ENCODE data around the gene WASF3. TPM values are rescaled to one million over a fixed set of nuclear protein-coding genes. Genes with fewer than 3 reads are reported as not detected.
A peak's percentile ranks its signal among the peaks of the same experiment; 100 is the strongest.

The WASF3 gene
- total and polyA plus RNA-seq, 2 of the 13 experiments (the other 11 are each of a cell fraction or from before 2014, with no cell fraction given): 10.4 to 17.2 TPM

DNA sequence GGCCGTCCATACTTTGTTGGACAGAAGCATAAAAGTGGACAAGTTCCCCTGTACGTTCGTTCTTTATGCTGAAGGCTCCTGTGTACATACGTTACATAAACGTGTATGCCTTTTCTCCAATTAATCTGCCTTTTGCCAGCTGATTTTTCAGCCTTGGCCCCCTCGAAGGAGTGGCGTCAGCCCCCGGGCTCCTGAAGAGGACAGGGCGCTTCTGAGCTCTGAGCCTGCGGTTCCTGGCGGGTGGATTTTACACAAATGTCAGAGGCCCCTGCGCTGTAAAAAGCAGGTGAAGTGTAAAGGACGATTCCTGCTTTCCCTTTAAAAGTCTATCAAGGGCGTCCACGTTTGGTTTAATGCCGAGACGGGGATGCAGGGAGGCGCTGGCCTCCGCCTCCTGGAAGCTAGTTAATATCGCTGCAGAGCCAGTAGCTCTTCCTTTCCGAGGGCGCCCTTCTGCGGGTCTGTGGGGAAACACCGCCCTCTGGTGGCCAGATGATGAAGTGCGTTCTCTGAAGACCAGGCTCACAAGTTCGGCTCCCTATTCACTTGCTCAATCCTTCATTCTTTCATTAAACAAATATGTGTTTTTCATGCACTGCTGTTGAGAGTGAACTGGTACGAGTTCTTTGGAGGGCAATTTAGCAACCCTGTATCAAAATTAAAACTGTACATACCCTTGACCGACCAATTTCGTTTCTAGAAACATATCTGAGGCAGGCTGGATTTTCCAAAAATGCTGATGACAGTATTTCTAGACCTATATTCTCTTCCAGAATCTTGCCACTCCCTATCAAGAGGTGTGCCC, 141.1 kb downstream of the WASF3 start (continued):
- TF ChIP-seq MAFK (conservative IDR thresholded peaks at IDR 0.05 in 1 of 2, IDR thresholded peaks at IDR 0.05 in 1 of 2; ENCODE audit: low read length in 2 of 2): peak; percentile 62 to 81; a peak in 3 of 4 replicates
- no peak for TF ChIP-seq BCL6 (CRISPR knock-in tag; IDR thresholded peaks at IDR 0.05)
- no peak for TF ChIP-seq PBX2 (CRISPR knock-in tag; IDR thresholded peaks at IDR 0.05)
- no peak for TF ChIP-seq ZNF607 (CRISPR knock-in tag; IDR thresholded peaks at IDR 0.05; ENCODE audit: borderline replicate concordance)
- no peak for TF ChIP-seq TIGD3 (CRISPR knock-in tag; IDR thresholded peaks at IDR 0.05; ENCODE audit: borderline replicate concordance)
- peak; percentile 17; the same call in 1 of the 2 replicates for TF ChIP-seq SALL1 (CRISPR knock-in tag; IDR thresholded peaks at IDR 0.05)
- no peak for TF ChIP-seq ZNF317 (CRISPR knock-in tag; IDR thresholded peaks at IDR 0.05)
- TF ChIP-seq ZNF562 (CRISPR knock-in tag; IDR thresholded peaks at IDR 0.05; ENCODE audit: borderline replicate concordance): no peak
- TF ChIP-seq FOSL1 (CRISPR knock-in tag; IDR thresholded peaks at IDR 0.05; ENCODE audit: borderline replicate concordance): no peak
- TF ChIP-seq AHR (CRISPR knock-in tag; IDR thresholded peaks at IDR 0.05): no peak
- TF ChIP-seq ZKSCAN5 (CRISPR knock-in tag; IDR thresholded peaks at IDR 0.05): no peak
- TF ChIP-seq RCOR2 (CRISPR knock-in tag; IDR thresholded peaks at IDR 0.05): no peak
- no peak for TF ChIP-seq TOPORS (CRISPR knock-in tag; IDR thresholded peaks at IDR 0.05)
- no peak for TF ChIP-seq ZSCAN25 (CRISPR knock-in tag; IDR thresholded peaks at IDR 0.05)
- no peak for TF ChIP-seq ZNF704 (CRISPR knock-in tag; IDR thresholded peaks at IDR 0.05; ENCODE audit: borderline replicate concordance)
- no peak for TF ChIP-seq KDM6A (CRISPR knock-in tag; IDR thresholded peaks at IDR 0.05; ENCODE audit: low read depth)
- TF ChIP-seq MTF2 (CRISPR knock-in tag; IDR thresholded peaks at IDR 0.05; ENCODE audit: borderline replicate concordance): no peak
- TF ChIP-seq BORCS8-MEF2B (CRISPR knock-in tag; IDR thresholded peaks at IDR 0.05): no peak
- no peak for TF ChIP-seq ZFP1 (CRISPR knock-in tag; IDR thresholded peaks at IDR 0.05)
- TF ChIP-seq, protein P1, sequence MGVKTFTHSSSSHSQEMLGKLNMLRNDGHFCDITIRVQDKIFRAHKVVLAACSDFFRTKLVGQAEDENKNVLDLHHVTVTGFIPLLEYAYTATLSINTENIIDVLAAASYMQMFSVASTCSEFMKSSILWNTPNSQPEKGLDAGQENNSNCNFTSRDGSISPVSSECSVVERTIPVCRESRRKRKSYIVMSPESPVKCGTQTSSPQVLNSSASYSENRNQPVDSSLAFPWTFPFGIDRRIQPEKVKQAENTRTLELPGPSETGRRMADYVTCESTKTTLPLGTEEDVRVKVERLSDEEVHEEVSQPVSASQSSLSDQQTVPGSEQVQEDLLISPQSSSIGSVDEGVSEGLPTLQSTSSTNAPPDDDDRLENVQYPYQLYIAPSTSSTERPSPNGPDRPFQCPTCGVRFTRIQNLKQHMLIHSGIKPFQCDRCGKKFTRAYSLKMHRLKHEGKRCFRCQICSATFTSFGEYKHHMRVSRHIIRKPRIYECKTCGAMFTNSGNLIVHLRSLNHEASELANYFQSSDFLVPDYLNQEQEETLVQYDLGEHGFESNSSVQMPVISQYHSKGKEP (CRISPR knock-in tag; IDR thresholded peaks at IDR 0.05): no peak
- peak; percentile 95 for TF ChIP-seq STAG1 (CRISPR knock-in tag; IDR thresholded peaks at IDR 0.05)
- no peak for TF ChIP-seq MXI1 (IDR thresholded peaks at IDR 0.05; ENCODE audit: borderline replicate concordance, low read depth, low read length)
- TF ChIP-seq RNF2 (conservative IDR thresholded peaks at IDR 0.05; ENCODE audit: low read depth): peak; percentile 65; the same call in 1 of the 2 replicates
- TF ChIP-seq, protein P2, sequence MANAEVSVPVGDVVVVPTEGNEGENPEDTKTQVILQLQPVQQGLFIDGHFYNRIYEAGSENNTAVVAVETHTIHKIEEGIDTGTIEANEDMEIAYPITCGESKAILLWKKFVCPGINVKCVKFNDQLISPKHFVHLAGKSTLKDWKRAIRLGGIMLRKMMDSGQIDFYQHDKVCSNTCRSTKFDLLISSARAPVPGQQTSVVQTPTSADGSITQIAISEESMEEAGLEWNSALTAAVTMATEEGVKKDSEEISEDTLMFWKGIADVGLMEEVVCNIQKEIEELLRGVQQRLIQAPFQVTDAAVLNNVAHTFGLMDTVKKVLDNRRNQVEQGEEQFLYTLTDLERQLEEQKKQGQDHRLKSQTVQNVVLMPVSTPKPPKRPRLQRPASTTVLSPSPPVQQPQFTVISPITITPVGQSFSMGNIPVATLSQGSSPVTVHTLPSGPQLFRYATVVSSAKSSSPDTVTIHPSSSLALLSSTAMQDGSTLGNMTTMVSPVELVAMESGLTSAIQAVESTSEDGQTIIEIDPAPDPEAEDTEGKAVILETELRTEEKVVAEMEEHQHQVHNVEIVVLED (CRISPR knock-in tag; IDR thresholded peaks at IDR 0.05; ENCODE audit: borderline replicate concordance): no peak
- TF ChIP-seq ZEB1 (IDR thresholded peaks at IDR 0.05; ENCODE audit: insufficient replicate concordance, low read depth): no peak

Data from HepG2 (cell line).